MCF 10A (cell line): ENCODE measurements around the gene EIF4E1B. TPM values are rescaled to one million over a fixed set of nuclear protein-coding genes. Genes with fewer than 3 reads are reported as not detected.

Experiments used
- BruUV-seq: library from RNA; stranded (reverse); fragments of 400-500 nt; replicated peaks from 2 replicates; lab custom pipeline; 2021; lab: Mats Ljungman, UMichigan
- CTCF ChIA-PET: fragments of 300-600 bp; sonication (Branson Sonifier 250); formaldehyde crosslinking; extraction: SDS; loops from one replicate; lab custom pipeline; 2021; ENCODE audit warnings: antibody characterized with exemption, inconsistent platforms; lab: Yijun Ruan, JAX
- POLR2A ChIA-PET: fragments of 300-600, 350-650 bp; sonication (Branson Sonifier 250); formaldehyde crosslinking; extraction: SDS; loops from one replicate; lab custom pipeline; 2020; ENCODE audit warnings: antibody characterized with exemption, inconsistent platforms; lab: Yijun Ruan, JAX
- DNase-seq: peaks from one replicate; pipeline ENCODE4 v3.0.0-alpha.2; 2018; ENCODE audit not compliant: unreplicated experiment
- H3K27ac Mint-ChIP-seq: one replicate; pipeline ENCODE4 v1.8.0; 2022; ENCODE audit warnings: mild to moderate bottlenecking, low read depth, mixed read lengths; ENCODE audit not compliant: unreplicated experiment
- H3K27me3 Mint-ChIP-seq: one replicate; pipeline ENCODE4 v1.8.0; 2022; ENCODE audit warnings: mixed read lengths; ENCODE audit not compliant: insufficient read depth, unreplicated experiment
- H3K36me3 Mint-ChIP-seq: one replicate; pipeline ENCODE4 v1.8.0; 2022; ENCODE audit warnings: mild to moderate bottlenecking, moderate library complexity, mixed read lengths; ENCODE audit not compliant: insufficient read depth, unreplicated experiment
- H3K4me1 Mint-ChIP-seq: one replicate; pipeline ENCODE4 v1.8.0; 2022; ENCODE audit warnings: mixed read lengths; ENCODE audit not compliant: insufficient read depth, unreplicated experiment
- H3K4me3 Mint-ChIP-seq: one replicate; pipeline ENCODE4 v1.8.0; 2022; ENCODE audit warnings: mild to moderate bottlenecking, moderate library complexity, mixed read lengths; ENCODE audit not compliant: unreplicated experiment
- H3K9me3 Mint-ChIP-seq: one replicate; pipeline ENCODE4 v1.8.0; 2022; ENCODE audit warnings: mixed read lengths; ENCODE audit not compliant: unreplicated experiment
- CTCF ChIP-seq: fragments of 200-600 bp; IDR thresholded peaks from one replicate; pipeline ENCODE4 v1.8.0; 2022; ENCODE audit warnings: antibody characterized with exemption, mild to moderate bottlenecking; ENCODE audit not compliant: unreplicated experiment
- intact Hi-C: fragments of 100-400 bp; cut with micrococcal nuclease; formaldehyde crosslinking; loops from 2 replicates; pipeline ENCODE4 v1.14.1; 2022
- total RNA-seq: library from RNA; stranded (reverse); gene quantifications from 2 replicates; pipeline ENCODE4 v1.2.3, GENCODE V29; 2022

The EIF4E1B gene
- total RNA-seq, 1 experiment from 2014 or later = not detected

- intact Hi-C loops = no loop called here
- peak; percentile 82 for DNase-seq
- Mint-ChIP-seq H3K36me3 (no peaks in the 10 kb centered on the region), H3K9me3 (no peaks in the 10 kb centered on the region), H3K4me1 (peaks cover 29% of the 10 kb centered on the region), H3K27me3 (peaks cover 28% of the 10 kb centered on the region), H3K4me3 (no peak overlapping the region), H3K27ac (no peak overlapping the region)
- no TSS peak for BruUV-seq
- TF ChIP-seq CTCF = no peak
- POLR2A ChIA-PET = interaction anchor here (0.6 to 1.9 kb wide), 3 partner anchors 24 to 816 kb away, joined by 3 to 8 read pairs (median 3); partner anchors contain the start of gene TSPAN17
- CTCF ChIA-PET = interaction anchor here (1.5 kb wide), 1 partner anchor 32 kb away, joined by 3 read pairs; the partner anchor contains the start of gene TSPAN17
Observed at GRCh38 chr5:176614805-176615478, 15.5 kb upstream of the EIF4E1B start.

GRCh38 chr5:176616511-176616910, 14.0 kb upstream of the EIF4E1B start:
- no peak for TF ChIP-seq CTCF
- peaks cover 39% of the 10 kb centered on the region for H3K27me3 Mint-ChIP-seq
- H3K4me1 Mint-ChIP-seq = peaks cover 27% of the 10 kb centered on the region
- no peaks in the 10 kb centered on the region for H3K9me3 Mint-ChIP-seq
- intact Hi-C loops = no loop called here
- POLR2A ChIA-PET = interaction anchor here (0.7 kb wide), 1 partner anchor 43 kb away, joined by 3 read pairs; no protein-coding TSS in a partner anchor
- no peak overlapping the region for H3K27ac Mint-ChIP-seq
- H3K36me3 Mint-ChIP-seq = no peaks in the 10 kb centered on the region
- BruUV-seq = no TSS peak
- DNase-seq = no peak
- CTCF ChIA-PET = interaction anchor here (0.6 to 1.0 kb wide), 2 partner anchors 41 to 73 kb away, joined by 3 read pairs; no protein-coding TSS in a partner anchor
- H3K4me3 Mint-ChIP-seq = no peak overlapping the region

- peaks cover 20% of the 10 kb centered on the region for H3K4me1 Mint-ChIP-seq
- intact Hi-C loops = no loop called here
- no peak for DNase-seq
- TF ChIP-seq CTCF = no peak
- BruUV-seq = no TSS peak
- H3K9me3 Mint-ChIP-seq = no peaks in the 10 kb centered on the region
- H3K27ac Mint-ChIP-seq = no peak overlapping the region
- H3K27me3 Mint-ChIP-seq = peaks cover 39% of the 10 kb centered on the region
- no peaks in the 10 kb centered on the region for H3K36me3 Mint-ChIP-seq
- H3K4me3 Mint-ChIP-seq = no peak overlapping the region
- ChIA-PET POLR2A (no interaction called here), CTCF (interaction anchor here (0.9 kb wide), 1 partner anchor 76 kb away, joined by 3 read pairs; no protein-coding TSS in a partner anchor)
Observed at GRCh38 chr5:176618783-176619182, 11.7 kb upstream of the EIF4E1B start.

- no peak for DNase-seq
- BruUV-seq = no TSS peak
- Mint-ChIP-seq H3K9me3 (no peaks in the 10 kb centered on the region), H3K27ac (no peak overlapping the region), H3K4me3 (no peak overlapping the region), H3K4me1 (peaks cover 16% of the 10 kb centered on the region), H3K36me3 (no peaks in the 10 kb centered on the region), H3K27me3 (peaks cover 39% of the 10 kb centered on the region)
- CTCF ChIA-PET = interaction anchor here (0.9 kb wide), 1 partner anchor 77 kb away, joined by 3 read pairs; no protein-coding TSS in a partner anchor
- intact Hi-C loops = no loop called here
- POLR2A ChIA-PET = no interaction called here
- TF ChIP-seq CTCF = no peak
Observed at GRCh38 chr5:176619203-176619568, 11.3 kb upstream of the EIF4E1B start.
